AG04450 (cell line): Measurements from ENCODE around the gene ABAT. TPM values are rescaled to one million over a fixed set of nuclear protein-coding genes. Genes with fewer than 3 reads are reported as not detected.
"Not testable (repeated sequence)": the region's sequence is repeated elsewhere in the genome, so short reads cannot be mapped to it uniquely, and the experiment has no call there.

ENCODE experiments used
- CTCF ChIA-PET: fragments of 300-600, 350-600 bp; formaldehyde crosslinking; extraction: SDS; loops from one replicate; lab custom pipeline; 2022; ENCODE audit warnings: antibody characterized with exemption, inconsistent platforms; lab: Charles Lee
- POLR2A ChIA-PET: fragments of 350-600 bp; formaldehyde crosslinking; extraction: SDS; loops from one replicate; lab custom pipeline; 2021; ENCODE audit warnings: antibody characterized with exemption, inconsistent platforms; lab: Yijun Ruan, JAX
- DNase-seq: peaks from one replicate; pipeline ENCODE4 v3.0.0-alpha.2; 2011; ENCODE audit warnings: low read depth, low spot score
- H3K27ac ChIP-seq: one replicate; pipeline ENCODE4 v1.5.1; 2012; ENCODE audit warnings: low read depth, low read length, control low read depth
- H3K27me3 ChIP-seq: one replicate; pipeline ENCODE4 v1.6.0; 2012; ENCODE audit warnings: low read length; ENCODE audit not compliant: control insufficient read depth, insufficient read depth
- H3K4me3 ChIP-seq: 2 replicates; pipeline ENCODE4 v1.5.1; 2011; ENCODE audit warnings: mild to moderate bottlenecking, low read depth, low read length, control low read depth
- H3K9me3 ChIP-seq: 2 replicates; pipeline ENCODE4 v1.5.1; 2012; ENCODE audit warnings: low read length; ENCODE audit not compliant: control insufficient read depth, insufficient read depth
- polyA plus RNA-seq: library from polyadenylated mRNA; depleted of rRNA; stranded (reverse); fragments of >200 nt; gene quantifications from 2 replicates; pipeline ENCODE4 v1.2.3, GENCODE V29; 2011
- TF ChIP-seq, protein P1 (sequence below): IDR thresholded peaks from 2 replicates; pipeline ENCODE4 v1.5.1; 2011; ENCODE audit warnings: low read depth, low read length, control low read depth, inconsistent platforms

The ABAT gene
- polyA plus RNA-seq, 1 experiment: 6.6 TPM

DNA sequence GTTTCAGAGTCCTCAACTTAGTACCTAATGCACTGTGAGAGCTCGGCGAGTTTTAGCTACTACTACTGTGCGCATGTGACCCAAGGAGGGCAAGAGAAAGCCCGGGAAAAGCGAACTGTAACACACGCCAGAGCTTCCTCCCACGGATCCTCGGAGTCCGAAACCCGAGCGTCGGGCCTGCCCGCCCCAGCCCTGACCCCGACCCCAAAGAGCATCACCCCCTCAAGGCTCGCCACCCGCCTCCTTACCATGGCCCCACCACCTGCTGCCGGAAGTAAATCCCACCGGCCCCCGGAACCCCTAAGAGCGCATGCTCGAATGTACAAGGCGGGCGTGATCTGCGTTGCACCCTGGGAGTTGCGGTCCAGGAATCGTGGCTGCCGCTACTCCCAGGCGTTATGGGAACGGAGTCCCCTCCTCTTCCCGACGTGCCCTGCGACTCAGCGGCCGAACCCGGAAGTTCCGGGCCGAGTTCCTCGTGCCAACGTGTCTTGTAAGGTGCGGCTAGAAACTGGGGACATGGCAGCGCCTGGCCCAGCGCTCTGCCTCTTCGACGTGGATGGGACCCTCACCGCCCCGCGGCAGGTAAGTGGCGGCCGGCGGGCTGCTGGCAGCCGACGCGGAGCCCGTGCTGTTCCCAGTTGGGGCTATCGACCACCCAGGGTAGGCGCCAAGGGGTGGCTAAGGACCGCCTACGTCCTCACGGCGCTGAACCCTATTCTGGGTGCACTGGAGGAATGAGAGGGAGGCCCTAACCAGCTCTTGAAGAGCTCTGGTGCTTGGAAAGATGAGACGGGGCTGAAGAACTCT is 123.2 kb downstream of the ABAT start, which contains the start of the genes PMM2 and TMEM186:
Gene PMM2, plus strand, starts transcription at position 476 of the 810 bp plus-strand sequence. Its CDS starts 44 bp downstream, at position 520.
Gene TMEM186, minus strand, starts transcription at position 276 of the 810 bp plus-strand sequence. Its CDS starts 25 bp downstream, at position 251.
- DNase-seq: peak; percentile 89
- peak within 1 kb of the TSS; percentile 86 for H3K27ac ChIP-seq
- no peaks in the 10 kb centered on the region for H3K9me3 ChIP-seq
- no peaks in the 10 kb centered on the region for H3K27me3 ChIP-seq
- TF ChIP-seq, protein P1, sequence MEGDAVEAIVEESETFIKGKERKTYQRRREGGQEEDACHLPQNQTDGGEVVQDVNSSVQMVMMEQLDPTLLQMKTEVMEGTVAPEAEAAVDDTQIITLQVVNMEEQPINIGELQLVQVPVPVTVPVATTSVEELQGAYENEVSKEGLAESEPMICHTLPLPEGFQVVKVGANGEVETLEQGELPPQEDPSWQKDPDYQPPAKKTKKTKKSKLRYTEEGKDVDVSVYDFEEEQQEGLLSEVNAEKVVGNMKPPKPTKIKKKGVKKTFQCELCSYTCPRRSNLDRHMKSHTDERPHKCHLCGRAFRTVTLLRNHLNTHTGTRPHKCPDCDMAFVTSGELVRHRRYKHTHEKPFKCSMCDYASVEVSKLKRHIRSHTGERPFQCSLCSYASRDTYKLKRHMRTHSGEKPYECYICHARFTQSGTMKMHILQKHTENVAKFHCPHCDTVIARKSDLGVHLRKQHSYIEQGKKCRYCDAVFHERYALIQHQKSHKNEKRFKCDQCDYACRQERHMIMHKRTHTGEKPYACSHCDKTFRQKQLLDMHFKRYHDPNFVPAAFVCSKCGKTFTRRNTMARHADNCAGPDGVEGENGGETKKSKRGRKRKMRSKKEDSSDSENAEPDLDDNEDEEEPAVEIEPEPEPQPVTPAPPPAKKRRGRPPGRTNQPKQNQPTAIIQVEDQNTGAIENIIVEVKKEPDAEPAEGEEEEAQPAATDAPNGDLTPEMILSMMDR: no peak
- ChIA-PET POLR2A (interaction anchor here (0.5 to 1.5 kb wide), 6 partner anchors 11 to 81 kb away, joined by 3 to 13 read pairs (median 4); partner anchors contain the start of gene CARHSP1), CTCF (interaction anchor here (1.0 to 1.4 kb wide), 3 partner anchors 13 to 212 kb away, joined by 3 read pairs; no protein-coding TSS in a partner anchor)
- H3K4me3 ChIP-seq: peak within 1 kb of the TSS; percentile 99

DNA sequence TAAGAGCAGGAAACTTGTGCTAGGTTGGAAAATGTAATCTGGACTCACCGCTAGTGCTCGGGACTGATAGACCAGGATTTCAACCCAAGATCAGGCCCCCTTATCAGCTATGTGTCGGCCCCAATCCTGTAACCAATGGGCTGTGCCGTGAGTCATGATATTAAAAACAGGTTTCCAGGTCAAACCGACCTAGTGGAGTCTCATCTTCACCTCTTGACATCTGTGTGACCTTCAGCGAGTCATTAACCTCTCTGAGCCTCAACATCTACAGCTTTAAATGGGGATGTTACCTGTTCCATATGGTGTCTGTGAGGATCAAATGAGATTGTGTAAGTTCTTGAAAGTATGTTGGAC is 123.7 kb downstream of the ABAT start:
- ChIA-PET POLR2A (interaction anchor here (0.7 to 1.5 kb wide), 3 partner anchors 10 to 71 kb away, joined by 3 to 13 read pairs (median 5); partner anchors contain the start of gene CARHSP1), CTCF (interaction anchor here (1.4 kb wide), 1 partner anchor 12 kb away, joined by 3 read pairs; no protein-coding TSS in a partner anchor)
- TF ChIP-seq, protein P1: no peak
- H3K9me3 ChIP-seq: no peaks in the 10 kb centered on the region
- peak overlapping the region; percentile 86 for H3K27ac ChIP-seq
- peak overlapping the region; percentile 99 for H3K4me3 ChIP-seq
- DNase-seq: no peak
- no peaks in the 10 kb centered on the region for H3K27me3 ChIP-seq

DNA sequence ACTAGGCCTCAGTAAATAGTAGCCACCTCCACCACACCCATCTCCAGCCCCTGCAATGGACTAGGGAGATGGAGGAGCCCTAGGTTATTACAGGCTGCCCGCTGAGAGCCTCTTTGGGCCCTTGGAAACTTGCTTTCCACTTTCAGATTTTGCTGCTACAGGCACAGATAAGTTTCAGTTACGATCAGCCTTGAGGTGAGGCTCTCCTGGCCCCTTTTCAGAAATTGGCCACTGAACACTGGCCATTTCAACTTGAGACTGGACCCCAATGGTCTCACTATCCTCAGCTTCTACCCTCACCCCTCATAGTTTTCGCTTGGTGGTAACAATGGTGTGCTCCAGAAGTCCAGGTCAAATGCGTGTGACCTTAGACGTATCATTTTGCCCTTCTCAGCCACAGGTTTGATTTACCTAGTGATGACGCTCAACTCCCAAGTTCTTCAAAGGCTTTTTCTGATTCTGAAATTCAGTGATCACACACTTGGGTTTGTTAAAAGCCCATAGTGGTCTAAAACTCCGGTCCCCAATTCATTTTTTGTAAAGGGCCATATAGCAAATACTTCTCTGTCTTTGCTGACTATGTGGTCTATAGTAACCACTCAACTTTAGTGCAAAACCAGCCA is 124.2 kb downstream of the ABAT start:
- no peaks in the 10 kb centered on the region for H3K9me3 ChIP-seq
- H3K4me3 ChIP-seq: peak overlapping the region; percentile 99
- no peaks in the 10 kb centered on the region for H3K27me3 ChIP-seq
- ChIA-PET CTCF (interaction anchor here (0.6 to 1.4 kb wide), 2 partner anchors 11 to 127 kb away, joined by 3 read pairs; no protein-coding TSS in a partner anchor), POLR2A (interaction anchor here (0.7 to 0.9 kb wide), 2 partner anchors 68 to 70 kb away, joined by 3 to 5 read pairs; partner anchors contain the start of gene CARHSP1)
- DNase-seq: no peak
- TF ChIP-seq, protein P1: no peak
- no peak overlapping the region for H3K27ac ChIP-seq

DNA sequence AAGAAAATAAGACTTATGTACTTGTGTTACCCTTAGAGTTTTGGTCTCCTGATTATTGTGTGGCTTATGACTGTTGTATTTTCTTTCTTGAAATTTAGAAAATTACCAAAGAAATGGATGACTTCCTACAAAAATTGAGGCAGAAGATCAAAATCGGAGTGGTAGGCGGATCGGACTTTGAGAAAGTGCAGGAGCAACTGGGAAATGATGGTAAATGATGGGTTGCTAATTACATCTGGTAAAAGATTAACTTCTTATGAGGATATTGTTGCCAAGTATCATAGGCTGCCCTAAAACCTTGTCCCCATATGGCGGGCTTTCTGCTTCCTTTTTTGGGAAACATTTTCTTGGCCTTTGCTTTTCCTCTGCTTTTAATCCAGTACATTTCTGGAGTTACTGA is 127.3 kb downstream of the ABAT start:
- CTCF ChIA-PET: interaction anchor here (1.7 kb wide), 1 partner anchor 79 kb away, joined by 7 read pairs; no protein-coding TSS in a partner anchor
- TF ChIP-seq, protein P1: no peak
- no peaks in the 10 kb centered on the region for H3K27me3 ChIP-seq
- no peaks in the 10 kb centered on the region for H3K9me3 ChIP-seq
- no peak overlapping the region for H3K27ac ChIP-seq
- no peak for DNase-seq
- POLR2A ChIA-PET: no interaction called here
- no peak overlapping the region for H3K4me3 ChIP-seq

DNA sequence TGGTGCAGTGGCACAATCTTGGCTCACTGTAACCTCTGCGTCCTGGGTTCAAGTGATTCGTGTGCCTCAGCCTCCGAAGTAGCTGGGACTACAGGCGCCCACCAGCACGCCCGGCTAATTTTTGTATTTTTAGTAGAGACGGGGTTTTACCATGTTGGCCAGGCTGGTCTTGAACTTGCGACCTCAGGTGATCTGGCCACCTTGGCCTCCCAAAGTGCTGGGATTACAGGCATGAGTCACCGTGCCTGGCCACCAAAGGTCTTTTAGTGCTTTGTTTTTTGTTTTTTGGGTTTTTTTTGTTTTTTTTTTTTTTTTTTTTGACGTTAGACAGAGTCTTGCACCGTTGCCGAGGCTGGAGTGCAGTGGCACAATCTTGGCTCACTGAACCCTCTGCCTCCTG is 129.3 kb downstream of the ABAT start:
- POLR2A ChIA-PET: not testable (repeated sequence)

More for the DNA sequence above, 129.3 kb downstream of the ABAT start:
- DNase-seq, H3K4me3 ChIP-seq, H3K27me3 ChIP-seq, H3K27ac ChIP-seq, H3K9me3 ChIP-seq: not testable (repeated sequence)
- CTCF ChIA-PET: interaction anchor here (0.7 to 1.6 kb wide), 2 partner anchors 76 to 193 kb away, joined by 4 to 7 read pairs; no protein-coding TSS in a partner anchor
